HG03175 (cell line): ENCODE results near the gene RAB3B.
"Not testable (repeated sequence)": the region's sequence is repeated elsewhere in the genome, so short reads cannot be mapped to it uniquely, and the experiment has no call there.

Source experiments
- ATAC-seq: cut with Tn5 transposase; IDR thresholded peaks from one replicate; pipeline ENCODE4 v1.9.1; 2021; ENCODE audit warnings: mild to moderate bottlenecking, moderate library complexity; ENCODE audit not compliant: unreplicated experiment

RAB3B gene

DNA sequence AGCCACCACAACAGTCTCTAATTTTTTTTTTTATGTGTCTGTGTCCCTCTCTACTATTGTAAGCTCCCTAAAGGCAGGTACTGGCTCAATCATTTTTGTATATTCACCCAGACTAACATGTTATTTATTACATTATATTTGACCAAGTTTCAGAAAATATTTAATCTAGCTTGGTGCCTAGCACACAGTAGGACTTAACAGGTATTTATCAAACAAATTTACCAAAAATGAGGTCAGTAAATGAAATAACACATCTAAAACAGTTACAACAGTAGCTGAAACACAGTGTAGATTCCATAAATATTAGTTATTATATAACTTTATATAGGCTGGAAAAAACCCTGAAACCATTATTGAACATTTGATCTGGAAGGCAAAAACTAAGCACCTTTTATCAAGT is 114.7 kb downstream of the RAB3B start:
- no peak for ATAC-seq

DNA sequence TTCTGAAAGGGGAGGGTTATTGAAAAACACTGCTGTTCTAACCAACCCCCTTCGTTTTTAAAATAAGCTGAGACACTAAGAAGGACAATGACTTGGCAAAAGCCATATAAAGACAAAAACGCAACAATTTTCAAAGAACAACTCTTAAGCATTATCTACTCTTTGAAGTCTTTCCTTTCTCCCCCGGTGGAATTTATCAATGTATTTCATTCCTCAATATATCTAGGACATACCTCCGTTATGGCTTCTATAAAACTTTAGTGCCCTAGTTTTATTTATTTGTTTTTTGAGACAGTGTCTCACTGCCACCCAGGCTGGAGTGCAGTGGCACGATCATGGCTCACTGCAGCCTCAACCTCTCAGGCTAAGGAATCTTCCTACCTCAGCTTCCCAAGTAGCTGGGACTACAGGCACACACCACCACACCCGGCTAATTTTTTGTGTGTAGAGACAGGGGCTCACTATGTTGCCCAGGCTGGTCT is 115.2 kb downstream of the RAB3B start:
- no peak for ATAC-seq

GRCh38 chr1:51873270-51873669 is 117.2 kb downstream of the RAB3B start:
- ATAC-seq = not testable (repeated sequence)

- no peak for ATAC-seq
Observed at GRCh38 chr1:51871351-51871975, 119.0 kb downstream of the RAB3B start.

DNA sequence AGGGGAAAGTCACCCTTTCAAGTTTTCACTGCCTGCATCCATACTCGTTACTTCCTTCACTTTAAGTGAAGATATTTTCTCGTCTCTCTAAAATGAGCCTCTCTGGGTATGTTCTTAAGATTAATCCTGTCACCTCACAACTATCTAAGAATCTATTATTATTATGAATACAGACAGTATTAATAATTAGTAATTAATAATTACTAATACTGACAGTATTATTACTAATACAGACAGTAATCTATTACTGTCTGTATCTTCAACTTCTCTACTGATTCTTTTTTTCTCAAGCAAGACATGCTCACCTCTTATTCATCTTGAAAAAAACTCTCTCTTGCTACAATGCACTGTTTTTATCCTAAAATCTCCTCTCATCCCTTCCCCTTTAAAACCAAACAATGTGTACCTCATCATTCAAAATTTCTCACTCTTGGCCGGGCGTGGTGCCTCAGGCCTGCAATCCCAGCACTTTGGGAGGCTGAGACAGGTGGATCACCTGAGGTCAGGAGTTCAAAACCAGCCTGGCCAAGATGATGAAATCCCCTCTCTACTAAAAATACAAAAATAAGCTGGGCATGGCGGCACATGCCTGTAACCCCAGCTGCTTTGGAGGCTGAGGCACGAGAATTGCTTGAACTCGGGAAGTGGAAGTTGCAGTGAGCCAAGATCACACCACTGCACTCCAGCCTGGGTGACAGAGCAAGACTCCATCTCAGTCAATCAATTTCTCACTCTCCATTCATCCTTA is 119.7 kb downstream of the RAB3B start:
- no peak for ATAC-seq

DNA sequence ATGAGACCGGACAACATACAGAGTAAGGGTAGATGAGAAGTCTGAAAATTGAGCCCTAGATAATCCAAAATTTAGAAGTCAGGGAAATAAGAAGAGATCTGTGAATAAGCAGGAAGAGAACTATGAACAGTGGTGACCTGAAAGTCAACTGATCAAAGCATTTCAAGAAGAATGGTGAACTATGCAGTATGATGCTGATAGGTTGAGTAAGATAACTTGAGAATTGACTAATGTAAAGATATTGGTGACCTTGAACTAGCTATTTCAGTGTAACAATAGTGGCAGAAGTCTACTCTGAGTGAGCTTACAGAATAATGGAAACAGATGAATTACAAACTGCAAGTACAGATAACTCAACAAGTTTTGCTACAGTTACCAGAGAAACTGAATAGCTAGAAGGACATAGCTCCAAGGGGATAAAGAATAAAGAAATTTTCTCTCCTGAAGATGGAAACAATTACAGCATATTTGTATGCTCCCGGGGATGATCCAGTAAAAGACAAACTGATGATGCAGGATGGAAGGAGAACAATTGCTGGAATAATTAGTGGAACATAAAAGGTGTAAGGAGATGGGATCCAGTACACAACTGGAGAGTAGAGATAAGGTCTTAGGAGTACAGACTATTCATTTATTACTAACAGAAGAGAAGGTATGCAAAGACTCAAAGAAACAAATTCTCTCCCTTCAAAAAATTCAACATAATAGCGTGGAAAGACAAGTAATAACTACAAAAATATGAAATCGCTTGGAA is 122.8 kb downstream of the RAB3B start:
- ATAC-seq = no peak

DNA sequence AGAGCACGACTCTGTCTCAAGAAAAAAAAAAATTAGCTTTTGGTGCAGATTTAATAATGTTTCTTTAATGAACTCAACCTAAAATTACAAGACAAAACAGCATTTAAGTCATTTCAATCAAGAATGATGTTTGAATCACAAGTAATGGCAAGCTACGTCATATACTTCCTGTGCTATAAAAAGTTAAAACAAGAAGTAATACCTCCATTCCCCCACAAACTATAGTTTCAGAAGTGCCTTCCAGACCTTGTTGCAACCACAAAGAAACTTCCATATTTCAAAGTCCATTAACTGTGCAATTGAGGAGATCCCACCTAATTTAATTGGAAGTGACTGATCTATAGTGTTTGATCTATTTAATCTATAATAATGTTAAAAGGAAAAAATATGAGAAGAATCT is 127.1 kb downstream of the RAB3B start:
- peak; percentile 85 for ATAC-seq

GRCh38 chr1:51861669-51862068 is 128.8 kb downstream of the RAB3B start:
- ATAC-seq = no peak

GRCh38 chr1:51859735-51860134 is 130.8 kb downstream of the RAB3B start:
- ATAC-seq = no peak

DNA sequence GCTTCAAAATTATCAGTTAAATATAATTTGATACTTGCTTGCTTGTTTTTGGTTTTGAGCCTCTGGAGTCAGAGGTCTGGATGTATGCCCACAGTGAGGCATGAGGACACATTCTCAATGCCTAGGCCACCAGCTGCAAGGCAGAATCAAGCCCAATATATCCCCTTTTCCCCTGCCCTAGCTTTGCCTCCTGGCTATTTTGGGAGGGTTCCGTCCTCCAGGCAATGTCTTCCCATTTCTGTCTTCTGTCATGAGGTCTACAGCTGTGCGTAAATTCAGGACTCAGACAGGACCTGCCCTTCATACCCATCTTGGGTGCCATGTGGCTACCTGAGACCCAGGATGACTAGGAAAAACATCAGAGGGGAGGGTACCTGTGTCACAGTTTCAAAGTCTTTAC is 131.2 kb downstream of the RAB3B start:
- no peak for ATAC-seq

DNA sequence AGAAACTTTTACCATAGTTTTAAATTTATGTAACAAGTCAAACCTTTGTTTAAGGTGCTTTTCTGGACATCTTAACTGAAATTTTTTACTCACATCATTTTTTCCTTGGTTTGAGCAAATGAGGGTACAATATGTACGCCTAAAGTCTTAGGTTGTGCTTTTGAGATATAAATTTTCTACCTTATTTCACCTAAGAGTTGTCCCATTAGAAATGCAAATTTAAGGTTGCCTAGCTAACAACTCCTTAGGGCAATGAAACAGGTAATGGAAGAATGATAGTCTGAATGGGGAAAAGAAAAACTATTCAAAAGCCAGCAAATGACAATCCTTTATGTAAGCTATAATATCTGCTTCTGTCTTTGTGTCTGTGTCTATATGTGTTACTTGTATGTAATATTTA is 131.6 kb downstream of the RAB3B start:
- no peak for ATAC-seq
